A549 (cell line): ENCODE results near the gene MT1F. TPM values are rescaled to one million over a fixed set of nuclear protein-coding genes. Genes with fewer than 3 reads are reported as not detected.
"Not testable (repeated sequence)": the region's sequence is repeated elsewhere in the genome, so short reads cannot be mapped to it uniquely, and the experiment has no call there.

Source experiments
- ATAC-seq, 2 experiments: fragments of 200-7000 bp in 1 of 2; fragments of >200 bp in 1 of 2; cut with Nextera tagmentation in 1 of 2; cut with Tn5 transposase in 1 of 2; 3 replicates each; pipeline versions ENCODE4 v1.8.0 to v1.9.1; 2018 to 2020; ENCODE audit warnings: mild to moderate bottlenecking in 1 of 2, moderate library complexity in 1 of 2
- CTCF ChIA-PET: fragments of 300-600 bp; sonication (Branson Sonifier 250); formaldehyde crosslinking; extraction: SDS; loops from one replicate; lab custom pipeline; 2021; ENCODE audit warnings: antibody characterized with exemption, inconsistent platforms; lab: Yijun Ruan, JAX
- POLR2A ChIA-PET: fragments of 350-600 bp; formaldehyde crosslinking; extraction: SDS; loops from one replicate; lab custom pipeline; 2021; ENCODE audit warnings: antibody characterized with exemption, inconsistent platforms; lab: Yijun Ruan, JAX
- DNase-seq, 2 experiments: peaks; one replicate each; pipeline versions ENCODE4 v3.0.0 to v3.0.0-alpha.2; 2011 to 2016; ENCODE audit warnings: low read depth in 1 of 2, low spot score in 1 of 2
- FAIRE-seq: peaks from 2 replicates; lab custom pipeline; 2011; peaks lifted over from hg19 to GRCh38; lab: Jason Lieb, UNC
- H3K27ac ChIP-seq, 2 experiments: fragments of >200 bp; sonication (Bioruptor Twin); formaldehyde crosslinking; 3 replicates each; pipeline ENCODE4 v1.5.1; 2016 to 2017
- H3K4me1 ChIP-seq: fragments of >200 bp; sonication (Bioruptor Twin); formaldehyde crosslinking; 3 replicates; pipeline ENCODE4 v1.6.1; 2016
- H3K4me2 ChIP-seq: fragments of >200 bp; sonication (Bioruptor Twin); formaldehyde crosslinking; 3 replicates; pipeline ENCODE4 v1.6.1; 2016
- H3K4me3 ChIP-seq: fragments of >200 bp; sonication (Bioruptor Twin); formaldehyde crosslinking; 3 replicates; pipeline ENCODE4 v1.5.1; 2016
- H3K9me3 ChIP-seq: fragments of >200 bp; sonication (Bioruptor Twin); formaldehyde crosslinking; 3 replicates; pipeline ENCODE4 v1.6.1; 2016
- CBX8 ChIP-seq: fragments of 200-600 bp; sonication (generic); IDR thresholded peaks from 2 replicates; pipeline ENCODE4 v1.6.1; 2016
- EHMT2 ChIP-seq: fragments of 200-600 bp; sonication (generic); IDR thresholded peaks from 2 replicates; pipeline ENCODE4 v1.6.1; 2016; ENCODE audit warnings: antibody characterized with exemption, low read depth, mild to moderate bottlenecking, moderate library complexity
- EP300 ChIP-seq, 2 experiments: fragments of >200 bp; sonication (Bioruptor Twin); formaldehyde crosslinking; IDR thresholded peaks; 2 replicates in 1 of 2; 3 replicates in 1 of 2; pipeline ENCODE4 v1.6.1; 2016 to 2017
- FOSL2 ChIP-seq, 2 experiments: fragments of 450-650 bp in 1 of 2; fragments of >200 bp in 1 of 2; sonication (Bioruptor Twin) in 1 of 2; formaldehyde crosslinking; IDR thresholded peaks; 2 replicates each; pipeline versions ENCODE4 v1.5.0 to v1.6.1; 2016 to 2020; ENCODE audit warnings: mild to moderate bottlenecking in 1 of 2, moderate library complexity in 1 of 2
- NR3C1 ChIP-seq: fragments of >200 bp; sonication (Bioruptor Twin); formaldehyde crosslinking; IDR thresholded peaks from 3 replicates; pipeline ENCODE4 v1.6.1; 2017
- POLR2AphosphoS2 ChIP-seq: conservative IDR thresholded peaks from 2 replicates; pipeline ENCODE4 v1.6.1; 2012; ENCODE audit warnings: low read length, improper control_type of control experiment, inconsistent platforms
- ZNF302 ChIP-seq: fragments of 250-450 bp; sonication (Bioruptor Pico); IDR thresholded peaks from 2 replicates; pipeline ENCODE4 v1.9.0; 2021; ENCODE audit warnings: inconsistent platforms, mild to moderate bottlenecking, moderate library complexity
- WGBS: methylation state at CpG from one replicate; pipeline ENCODE4 v1.1.6; 2017; ENCODE audit errors: missing lambda C conversion rate; 5-methylcytosine and 5-hydroxymethylcytosine counted together
- polyA plus RNA-seq, 4 experiments: library from polyadenylated mRNA; depleted of rRNA in 3 of 4; stranded (reverse); fragments of >200 nt; fragmentation: RNase III in 1 of 4; extraction: RNeasy Plus Mini Kit Qiagen cat#74134 plus additional on column Dnase treatment in 1 of 4; gene quantifications; 2 replicates in 3 of 4; 3 replicates in 1 of 4; pipeline ENCODE4 v1.2.3, GENCODE V29; 2011 to 2017
- TF ChIP-seq, protein P1 (sequence below): IDR thresholded peaks from 2 replicates; pipeline ENCODE4 v1.6.1; 2012
- TF ChIP-seq, protein P2 (sequence below): fragments of 200-600 bp; sonication (generic); IDR thresholded peaks from 2 replicates; pipeline ENCODE4 v1.6.1; 2016; ENCODE audit warnings: antibody characterized with exemption, mild to moderate bottlenecking, moderate library complexity
- TF ChIP-seq, protein P3 (sequence below): IDR thresholded peaks from 2 replicates; pipeline ENCODE4 v1.6.1; 2012

The MT1F gene
- polyA plus RNA-seq, 2 of the 4 experiments (the other 2 are of a cell fraction), result 4.1 to 11.3 TPM

DNA sequence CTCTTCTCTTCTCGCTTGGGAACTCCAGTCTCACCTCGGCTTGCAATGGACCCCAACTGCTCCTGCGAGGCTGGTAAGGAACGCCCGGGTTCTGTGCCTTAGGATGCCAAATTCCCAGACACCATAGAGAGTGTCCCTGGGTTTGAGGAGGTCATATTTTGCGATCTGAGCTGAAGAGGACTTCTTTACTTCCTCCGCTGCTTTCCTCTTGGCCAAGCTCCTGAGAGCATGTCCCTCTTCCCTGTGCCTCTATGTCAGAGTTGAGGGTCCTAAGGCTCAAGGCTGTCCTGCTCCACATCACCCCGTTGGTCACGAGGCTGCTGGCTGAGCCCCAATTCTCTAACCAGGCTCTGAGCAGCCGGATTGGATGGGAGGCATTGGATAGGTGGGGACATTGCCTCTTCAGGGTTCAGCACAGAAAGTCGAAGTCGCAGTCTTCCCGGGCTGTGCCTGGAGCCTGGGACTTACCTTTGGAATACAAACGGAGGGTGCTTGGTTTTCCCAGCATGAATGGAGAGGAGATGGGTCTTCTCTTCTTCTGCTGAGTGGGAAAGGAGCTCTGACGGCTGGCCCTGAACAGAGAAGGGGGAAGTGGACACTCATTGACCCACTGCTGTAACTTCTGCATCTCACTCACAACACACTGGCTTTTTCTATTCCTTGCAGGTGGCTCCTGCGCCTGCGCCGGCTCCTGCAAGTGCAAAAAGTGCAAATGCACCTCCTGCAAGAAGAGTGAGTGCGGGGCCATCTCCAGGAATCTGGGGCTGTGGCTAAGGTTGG is 12.3 kb downstream of the MT1F start (continued):
- TF ChIP-seq, protein P1, sequence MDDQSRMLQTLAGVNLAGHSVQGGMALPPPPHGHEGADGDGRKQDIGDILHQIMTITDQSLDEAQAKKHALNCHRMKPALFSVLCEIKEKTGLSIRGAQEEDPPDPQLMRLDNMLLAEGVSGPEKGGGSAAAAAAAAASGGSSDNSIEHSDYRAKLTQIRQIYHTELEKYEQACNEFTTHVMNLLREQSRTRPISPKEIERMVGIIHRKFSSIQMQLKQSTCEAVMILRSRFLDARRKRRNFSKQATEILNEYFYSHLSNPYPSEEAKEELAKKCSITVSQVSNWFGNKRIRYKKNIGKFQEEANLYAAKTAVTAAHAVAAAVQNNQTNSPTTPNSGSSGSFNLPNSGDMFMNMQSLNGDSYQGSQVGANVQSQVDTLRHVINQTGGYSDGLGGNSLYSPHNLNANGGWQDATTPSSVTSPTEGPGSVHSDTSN, result no peak
- TF ChIP-seq NR3C1 (no peak), EP300 (IDR thresholded peaks at IDR 0.05) (no peak), CBX8 (no peak)

DNA sequence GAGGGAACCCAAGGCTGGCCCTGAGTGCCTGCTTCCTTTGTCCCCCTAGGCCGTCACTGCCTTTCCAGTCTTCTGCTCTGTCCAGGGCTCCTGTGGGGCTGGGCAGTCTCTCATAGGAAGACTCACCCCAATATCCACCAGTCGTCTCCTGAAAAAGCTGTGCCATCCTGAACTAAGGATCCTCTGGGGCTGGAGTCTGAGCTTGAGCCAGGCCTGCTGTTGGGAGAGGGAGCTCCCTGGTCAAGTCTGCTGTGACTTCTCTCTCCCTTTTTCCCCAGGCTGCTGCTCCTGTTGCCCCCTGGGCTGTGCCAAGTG is 12.8 kb downstream of the MT1F start:
- DNase-seq (no peak), ATAC-seq (no peak), FAIRE-seq (no peak)
- H3K27ac ChIP-seq, result no peak overlapping the region
- TF ChIP-seq, protein P2, sequence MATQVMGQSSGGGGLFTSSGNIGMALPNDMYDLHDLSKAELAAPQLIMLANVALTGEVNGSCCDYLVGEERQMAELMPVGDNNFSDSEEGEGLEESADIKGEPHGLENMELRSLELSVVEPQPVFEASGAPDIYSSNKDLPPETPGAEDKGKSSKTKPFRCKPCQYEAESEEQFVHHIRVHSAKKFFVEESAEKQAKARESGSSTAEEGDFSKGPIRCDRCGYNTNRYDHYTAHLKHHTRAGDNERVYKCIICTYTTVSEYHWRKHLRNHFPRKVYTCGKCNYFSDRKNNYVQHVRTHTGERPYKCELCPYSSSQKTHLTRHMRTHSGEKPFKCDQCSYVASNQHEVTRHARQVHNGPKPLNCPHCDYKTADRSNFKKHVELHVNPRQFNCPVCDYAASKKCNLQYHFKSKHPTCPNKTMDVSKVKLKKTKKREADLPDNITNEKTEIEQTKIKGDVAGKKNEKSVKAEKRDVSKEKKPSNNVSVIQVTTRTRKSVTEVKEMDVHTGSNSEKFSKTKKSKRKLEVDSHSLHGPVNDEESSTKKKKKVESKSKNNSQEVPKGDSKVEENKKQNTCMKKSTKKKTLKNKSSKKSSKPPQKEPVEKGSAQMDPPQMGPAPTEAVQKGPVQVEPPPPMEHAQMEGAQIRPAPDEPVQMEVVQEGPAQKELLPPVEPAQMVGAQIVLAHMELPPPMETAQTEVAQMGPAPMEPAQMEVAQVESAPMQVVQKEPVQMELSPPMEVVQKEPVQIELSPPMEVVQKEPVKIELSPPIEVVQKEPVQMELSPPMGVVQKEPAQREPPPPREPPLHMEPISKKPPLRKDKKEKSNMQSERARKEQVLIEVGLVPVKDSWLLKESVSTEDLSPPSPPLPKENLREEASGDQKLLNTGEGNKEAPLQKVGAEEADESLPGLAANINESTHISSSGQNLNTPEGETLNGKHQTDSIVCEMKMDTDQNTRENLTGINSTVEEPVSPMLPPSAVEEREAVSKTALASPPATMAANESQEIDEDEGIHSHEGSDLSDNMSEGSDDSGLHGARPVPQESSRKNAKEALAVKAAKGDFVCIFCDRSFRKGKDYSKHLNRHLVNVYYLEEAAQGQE, result no peak
- TF ChIP-seq EHMT2, result no peak
- TF ChIP-seq, protein P1, result no peak
- TF ChIP-seq POLR2AphosphoS2, result no peak
- no peak for TF ChIP-seq ZNF302
- TF ChIP-seq, protein P3, sequence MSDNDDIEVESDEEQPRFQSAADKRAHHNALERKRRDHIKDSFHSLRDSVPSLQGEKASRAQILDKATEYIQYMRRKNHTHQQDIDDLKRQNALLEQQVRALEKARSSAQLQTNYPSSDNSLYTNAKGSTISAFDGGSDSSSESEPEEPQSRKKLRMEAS, result no peak
- no peak for TF ChIP-seq FOSL2 (IDR thresholded peaks at IDR 0.05)
- no peak for TF ChIP-seq FOSL2 (CRISPR knock-in tag; IDR thresholded peaks at IDR 0.05)
- H3K9me3 ChIP-seq, result no peaks in the 10 kb centered on the region
- H3K4me1 ChIP-seq, result no peaks in the 10 kb centered on the region
- H3K4me2 ChIP-seq, result no peak overlapping the region
- H3K4me3 ChIP-seq, result no peak overlapping the region
- POLR2A ChIA-PET, result no interaction called here
- CTCF ChIA-PET, result interaction anchor here (0.9 to 4.9 kb wide), 3 partner anchors 27 to 193 kb away, joined by 3 to 51 read pairs (median 6); no protein-coding TSS in a partner anchor
- WGBS, result 68% methylated on average over 2 of the region's 2 CpGs

DNA sequence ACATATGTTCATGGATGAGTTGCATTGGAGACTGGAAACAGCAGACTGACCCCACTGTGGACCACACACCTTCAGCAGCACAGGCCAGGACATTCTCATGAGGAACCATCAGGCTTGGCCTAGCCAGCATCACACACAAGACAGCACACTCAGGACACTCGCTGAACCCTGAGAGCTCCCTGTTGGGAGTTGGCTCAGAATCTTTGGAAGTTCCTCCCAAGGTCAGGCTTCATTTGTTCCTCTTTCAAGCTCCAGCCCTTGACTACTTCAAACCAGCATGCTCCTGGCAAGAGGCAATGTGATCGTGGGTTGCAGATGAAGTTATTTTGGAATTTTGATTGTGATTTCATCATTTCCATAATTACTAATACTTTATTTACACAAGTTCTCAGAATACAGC is 13.9 kb downstream of the MT1F start:
- H3K4me2 ChIP-seq, H3K9me3 ChIP-seq, POLR2A ChIA-PET, DNase-seq, ATAC-seq, H3K27ac ChIP-seq, H3K4me1 ChIP-seq, H3K4me3 ChIP-seq: not testable (repeated sequence)
- CTCF ChIA-PET, result interaction anchor here (0.7 to 4.9 kb wide), 3 partner anchors 14 to 122 kb away, joined by 3 to 51 read pairs (median 6); partner anchors contain the start of gene MT1F
- FAIRE-seq, result peak; percentile 46
- WGBS, result 25% methylated on average over 2 of the region's 2 CpGs

DNA sequence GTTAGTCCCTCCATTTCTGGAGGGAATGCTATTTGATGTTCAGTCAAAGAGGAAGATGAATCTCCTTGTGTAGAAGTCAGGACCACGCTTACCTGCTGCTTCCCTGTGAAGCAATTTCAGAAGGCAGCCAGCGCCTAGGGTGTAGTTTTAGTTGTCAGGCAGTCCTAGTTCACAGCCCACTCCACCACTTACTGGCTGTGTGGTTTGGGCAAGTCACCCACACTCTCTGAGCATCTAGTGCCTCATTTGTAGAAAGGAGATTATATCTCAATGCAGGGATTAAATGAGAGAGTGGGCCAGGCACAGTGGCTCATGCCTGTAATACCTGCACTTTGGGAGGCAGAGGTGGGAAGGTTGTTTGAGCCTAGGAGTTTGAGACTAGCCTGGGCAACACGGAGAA is 14.4 kb downstream of the MT1F start:
- H3K4me1 ChIP-seq, DNase-seq, H3K4me2 ChIP-seq, FAIRE-seq, ATAC-seq, H3K9me3 ChIP-seq, H3K27ac ChIP-seq, H3K4me3 ChIP-seq, POLR2A ChIA-PET: not testable (repeated sequence)
- CTCF ChIA-PET, result interaction anchor here (1.7 to 4.9 kb wide), 3 partner anchors 14 to 61 kb away, joined by 6 to 51 read pairs (median 7); partner anchors contain the start of gene MT1F
- 60% methylated on average over 3 of the region's 3 CpGs for WGBS
